Hepatocyte (in vitro differentiated cells): Measurements from ENCODE around the gene CBY1.

Source experiments
- CTCF ChIP-seq: fragments of 200-600 bp; sonication (generic); IDR thresholded peaks from 2 replicates; pipeline ENCODE4 v1.5.1; 2016; ENCODE audit warnings: antibody characterized with exemption, mild to moderate bottlenecking; ENCODE audit not compliant: poor library complexity
- EZH2 ChIP-seq: fragments of 200-600 bp; sonication (generic); IDR thresholded peaks from 2 replicates; pipeline ENCODE4 v1.6.1; 2016; ENCODE audit warnings: antibody characterized with exemption, mild to moderate bottlenecking, borderline replicate concordance

GRCh38 chr22:38674888-38675287, 18.4 kb downstream of the CBY1 start:
- no peak for TF ChIP-seq CTCF
- TF ChIP-seq EZH2 = no peak
